Cardiac fibroblast (primary cell): ENCODE data around the gene IL1RN.

Experiments used
- DNase-seq, 2 donors: peaks; one replicate each; pipeline versions ENCODE4 v3.0.0 to v3.0.0-alpha.2; 2010; ENCODE audit warnings: low read depth in 2 of 2
- H3K4me3 ChIP-seq, 2 donors: replicated peaks in 1 of 2; 1 replicate in 1 of 2; 2 replicates in 1 of 2; pipeline ENCODE4 v1.5.1; 2011; ENCODE audit warnings: low read depth in 2 of 2, low read length in 2 of 2, mild to moderate bottlenecking in 2 of 2, moderate library complexity in 1 of 2
- CTCF ChIP-seq: IDR thresholded peaks from one replicate; pipeline ENCODE4 v1.5.1; 2011; ENCODE audit warnings: low read depth, mild to moderate bottlenecking, low read length, inconsistent platforms

IL1RN gene

DNA sequence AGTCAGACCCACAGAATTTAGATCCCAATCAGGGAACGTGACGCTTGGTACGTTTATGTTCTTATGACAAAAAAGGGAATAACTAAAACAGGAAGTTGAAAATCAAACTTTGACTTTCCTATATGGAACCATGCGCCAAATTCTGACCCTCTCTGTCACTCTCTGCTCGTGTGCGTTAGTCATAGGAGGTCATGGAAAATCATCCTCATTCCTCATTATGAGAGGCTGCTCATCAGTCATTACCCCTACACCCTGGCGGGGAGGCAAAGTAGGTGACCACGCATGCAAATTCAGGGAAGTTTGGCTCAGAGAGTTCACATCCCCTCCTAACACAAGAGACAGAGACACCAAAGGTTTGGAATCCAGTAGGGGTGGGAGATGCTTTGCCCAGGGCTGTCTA is 44.1 kb upstream of the IL1RN start:
- DNase-seq: no peak
- TF ChIP-seq CTCF: no peak
- H3K4me3 ChIP-seq: no peak overlapping the region

- DNase-seq: peak; percentile 18 to 22
- peak; percentile 47 for TF ChIP-seq CTCF
- no peak overlapping the region for H3K4me3 ChIP-seq
Measured at GRCh38 chr2:113084249-113085000, 43.0 kb upstream of the IL1RN start.

- no peak overlapping the region for H3K4me3 ChIP-seq
- TF ChIP-seq CTCF: no peak
- DNase-seq: no peak
Measured at GRCh38 chr2:113085542-113085941, 41.9 kb upstream of the IL1RN start.

DNA sequence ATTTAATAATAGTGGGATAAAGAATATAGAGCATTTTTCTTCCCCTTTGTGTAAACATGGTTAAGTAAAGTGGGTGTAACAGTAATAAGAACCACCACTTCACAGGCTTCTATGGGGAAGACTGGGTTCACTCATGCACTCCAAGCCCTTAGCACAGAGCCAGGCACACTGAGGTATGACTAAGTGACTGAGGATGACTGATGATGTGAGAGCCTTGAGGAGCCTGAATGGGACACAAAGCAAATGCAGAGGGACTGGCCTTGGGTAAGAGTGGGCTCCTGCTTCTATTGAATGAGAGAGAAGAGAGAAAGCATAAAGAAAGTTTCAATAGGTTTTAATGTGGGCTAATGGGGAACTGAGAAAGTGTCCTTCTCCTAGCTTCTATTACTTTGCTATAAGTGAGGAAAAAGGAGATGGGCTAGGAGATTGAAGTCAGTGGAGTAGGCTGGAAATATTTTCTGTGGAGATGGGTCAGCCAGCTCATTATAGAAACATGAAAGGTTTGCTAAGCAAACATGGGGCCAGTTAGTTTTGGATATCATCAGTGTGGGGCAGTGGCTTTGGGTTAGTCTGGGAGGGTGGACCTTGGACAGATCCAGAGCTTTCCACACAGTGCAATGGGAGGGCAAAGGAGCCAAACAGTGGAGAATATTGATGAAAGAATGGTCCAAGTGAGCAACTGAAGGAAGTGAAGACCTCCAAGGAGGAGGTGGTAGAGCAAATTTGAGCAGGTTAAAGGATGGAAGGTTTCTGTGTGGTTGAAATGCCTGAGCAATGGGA is 39.0 kb upstream of the IL1RN start:
- no peak overlapping the region for H3K4me3 ChIP-seq
- no peak for DNase-seq

DNA sequence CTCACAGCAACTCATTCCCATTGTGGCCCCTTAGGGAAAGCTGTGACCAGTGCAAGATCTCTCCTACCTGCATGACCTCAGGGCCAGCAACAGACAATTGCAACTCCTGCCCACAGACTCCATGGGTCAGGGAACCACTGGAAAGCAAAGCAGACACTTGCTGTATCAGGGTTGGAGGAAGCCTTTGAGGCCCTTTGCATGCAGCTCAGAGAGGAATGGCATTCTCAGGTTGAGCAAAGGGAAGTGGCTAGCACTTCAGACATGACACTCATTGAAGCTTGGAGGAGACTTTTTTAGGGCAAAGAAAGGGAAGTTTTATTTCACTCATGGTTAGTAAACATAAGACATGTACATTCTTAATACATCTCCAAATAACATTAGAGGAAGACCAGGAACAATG is 37.5 kb upstream of the IL1RN start:
- no peak for DNase-seq
- no peak overlapping the region for H3K4me3 ChIP-seq
- TF ChIP-seq CTCF: no peak

More for the DNA sequence above, 39.0 kb upstream of the IL1RN start:
- no peak for TF ChIP-seq CTCF

DNA sequence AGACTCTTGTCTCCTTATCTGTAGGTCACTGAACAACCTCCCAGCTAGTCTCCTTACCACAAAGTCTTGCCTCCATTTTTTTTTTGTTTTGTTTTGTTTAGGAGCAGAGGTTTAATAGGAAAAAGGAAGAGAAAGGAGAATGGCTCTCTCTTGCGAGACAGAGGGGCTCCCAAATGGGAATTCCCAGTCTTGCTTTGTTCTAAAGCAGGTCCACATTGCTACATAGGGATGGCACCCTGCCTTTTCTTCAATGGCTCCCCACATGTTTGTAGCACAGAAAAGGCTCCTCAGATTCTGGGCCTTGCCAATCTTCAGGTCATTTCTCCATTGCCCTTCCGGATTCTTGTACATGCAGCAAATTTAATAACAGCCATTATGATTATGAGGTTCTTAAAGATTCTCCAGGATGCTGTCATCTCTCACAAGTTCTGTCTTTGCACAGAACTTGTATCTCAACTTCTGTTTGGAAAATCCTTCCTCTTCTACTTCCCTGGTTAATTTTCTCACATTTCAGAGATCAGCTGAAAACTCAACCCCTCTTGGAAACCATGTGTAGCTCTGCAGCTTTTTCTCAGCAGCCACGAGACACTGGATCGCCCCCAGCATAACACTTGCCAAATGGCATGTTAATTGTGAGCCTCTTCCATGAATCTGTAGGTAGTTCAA is 36.0 kb upstream of the IL1RN start:
- no peak for DNase-seq
- no peak overlapping the region for H3K4me3 ChIP-seq
- TF ChIP-seq CTCF: no peak
